GM19467 (cell line): ENCODE results near the gene TCP11.
"Not testable (repeated sequence)": the region's sequence is repeated elsewhere in the genome, so short reads cannot be mapped to it uniquely, and the experiment has no call there.

Source experiments
- ATAC-seq: cut with Tn5 transposase; IDR thresholded peaks from one replicate; pipeline ENCODE4 v1.9.1; 2021; ENCODE audit warnings: mild to moderate bottlenecking, moderate library complexity; ENCODE audit not compliant: unreplicated experiment

TCP11 gene

GRCh38 chr6:35148167-35148741, 7.1 kb upstream of the TCP11 start:
- ATAC-seq, result no peak

- ATAC-seq, result no peak
Measured at GRCh38 chr6:35147486-35147885, 6.3 kb upstream of the TCP11 start.

- ATAC-seq, result no peak
Measured at GRCh38 chr6:35147026-35147425, 5.9 kb upstream of the TCP11 start.

GRCh38 chr6:35146453-35146852, 5.3 kb upstream of the TCP11 start:
- ATAC-seq, result no peak

GRCh38 chr6:35145757-35146156, 4.6 kb upstream of the TCP11 start:
- no peak for ATAC-seq

GRCh38 chr6:35142588-35143569, 1.7 kb upstream of the TCP11 start:
- ATAC-seq, result no peak

GRCh38 chr6:35140639-35141006, 516 bp downstream of the TCP11 start:
- ATAC-seq, result no peak

- ATAC-seq, result no peak
Measured at GRCh38 chr6:35139924-35140638, 1.1 kb downstream of the TCP11 start.

GRCh38 chr6:35139470-35139869, 1.7 kb downstream of the TCP11 start:
- ATAC-seq, result no peak

- not testable (repeated sequence) for ATAC-seq
Measured at GRCh38 chr6:35138191-35138590, 2.9 kb downstream of the TCP11 start.

- ATAC-seq, result no peak
Measured at GRCh38 chr6:35136185-35136584, 5.0 kb downstream of the TCP11 start.

- no peak for ATAC-seq
Measured at GRCh38 chr6:35128496-35128895, 12.6 kb downstream of the TCP11 start.

- no peak for ATAC-seq
Measured at GRCh38 chr6:35128042-35128441, 13.1 kb downstream of the TCP11 start.

- ATAC-seq, result no peak
Measured at GRCh38 chr6:35124356-35124755, 16.8 kb downstream of the TCP11 start.

GRCh38 chr6:35120746-35121145, 20.4 kb downstream of the TCP11 start:
- no peak for ATAC-seq

GRCh38 chr6:35108309-35108885, 32.7 kb downstream of the TCP11 start:
- ATAC-seq, result no peak

GRCh38 chr6:35107761-35108160, 33.4 kb downstream of the TCP11 start:
- ATAC-seq, result not testable (repeated sequence)

- not testable (repeated sequence) for ATAC-seq
Measured at GRCh38 chr6:35107208-35107607, 33.9 kb downstream of the TCP11 start.

- not testable (repeated sequence) for ATAC-seq
Measured at GRCh38 chr6:35106061-35106460, 35.1 kb downstream of the TCP11 start.

- no peak for ATAC-seq
Measured at GRCh38 chr6:35105078-35105477, 36.1 kb downstream of the TCP11 start.

GRCh38 chr6:35099116-35099515, 42.0 kb downstream of the TCP11 start:
- ATAC-seq, result no peak
